NCI-H2196 treated with DMSO at 0.1 percent for 48 hours (cell line): ENCODE measurements around the gene KRTAP15-1.

Experiments used
- DNase-seq: peaks from one replicate; lab custom pipeline; 2025; ENCODE audit not compliant: unreplicated experiment; lab: John Stamatoyannopoulos, UW

The KRTAP15-1 gene

DNA sequence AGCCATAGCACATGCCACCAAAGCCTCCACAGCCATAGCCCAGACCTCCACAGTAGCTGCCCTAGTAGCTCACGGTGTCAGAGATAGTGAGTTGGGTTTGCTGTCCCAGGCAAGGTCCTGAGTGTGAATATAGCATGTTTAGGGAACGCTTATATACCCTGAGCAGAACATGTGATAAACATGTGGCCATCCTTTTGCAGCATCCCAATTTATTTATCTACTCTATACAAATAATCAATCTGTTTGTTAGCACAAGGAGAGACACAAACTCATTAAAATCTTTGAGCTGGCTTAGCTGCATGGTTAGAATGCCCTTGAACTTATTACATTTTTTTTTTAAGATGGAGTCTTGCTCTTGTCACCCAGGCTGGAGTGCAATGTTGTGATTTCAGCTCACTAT lies 47.3 kb downstream of the KRTAP15-1 start, which contains the start of gene KRTAP19-2:
Gene KRTAP19-2 (minus strand): TSS at position 101 of the 400 bp plus-strand sequence. CDS start 88 bp downstream, at position 13.
- DNase-seq: no peak
